GM18868 (cell line): Measurements from ENCODE around the gene QSOX1.

Source experiments
- ATAC-seq: cut with Tn5 transposase; IDR thresholded peaks from one replicate; pipeline ENCODE4 v1.9.1; 2021; ENCODE audit warnings: mild to moderate bottlenecking, moderate library complexity; ENCODE audit not compliant: unreplicated experiment

QSOX1 gene

GRCh38 chr1:180248731-180249681 lies 94.3 kb downstream of the QSOX1 start:
- ATAC-seq = no peak

- no peak for ATAC-seq
These were observed 95.2 kb downstream of the QSOX1 start for GRCh38 chr1:180249725-180250498.

DNA sequence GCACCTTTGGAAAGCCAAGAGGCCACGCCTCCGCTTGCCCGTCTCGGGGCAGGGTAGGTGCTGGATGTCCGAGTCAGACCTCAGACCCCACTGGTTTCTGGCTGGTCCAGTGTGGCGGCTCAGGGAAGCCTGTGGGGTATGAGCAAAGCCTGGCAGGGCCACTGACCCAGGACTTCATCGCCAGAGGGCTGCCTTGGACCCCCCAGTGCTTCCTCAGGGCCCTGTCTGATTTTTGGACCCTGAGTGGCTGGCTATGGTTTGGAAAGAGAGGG lies 95.8 kb downstream of the QSOX1 start:
- no peak for ATAC-seq

GRCh38 chr1:180250883-180251509 lies 96.3 kb downstream of the QSOX1 start:
- ATAC-seq = no peak

- ATAC-seq = no peak
These were observed 97.0 kb downstream of the QSOX1 start for GRCh38 chr1:180251526-180252305.

- ATAC-seq = peak; percentile 86
These were observed 98.2 kb downstream of the QSOX1 start for GRCh38 chr1:180252638-180253536.
